HEK293 (cell line): ENCODE measurements around the gene TRAK1.

Source experiments
- MYNN ChIP-seq: fragments of 450-650 bp; formaldehyde crosslinking; IDR thresholded peaks from 2 replicates; pipeline ENCODE4 v1.5.1; 2016; ENCODE audit warnings: missing biosample characterization, missing genetic modification characterization, borderline replicate concordance
- ZNF10 ChIP-seq: fragments of 450-650 bp; formaldehyde crosslinking; IDR thresholded peaks from 2 replicates; pipeline ENCODE4 v1.5.1; 2017; ENCODE audit warnings: missing biosample characterization, missing genetic modification characterization
- ZNF48 ChIP-seq: fragments of 450-650 bp; formaldehyde crosslinking; IDR thresholded peaks from 2 replicates; pipeline ENCODE4 v1.5.1; 2016; ENCODE audit warnings: missing biosample characterization, missing genetic modification characterization
- ZNF571 ChIP-seq: fragments of 450-650 bp; formaldehyde crosslinking; IDR thresholded peaks from 2 replicates; pipeline ENCODE4 v1.5.0; 2017; ENCODE audit warnings: missing biosample characterization, missing genetic modification characterization

DNA sequence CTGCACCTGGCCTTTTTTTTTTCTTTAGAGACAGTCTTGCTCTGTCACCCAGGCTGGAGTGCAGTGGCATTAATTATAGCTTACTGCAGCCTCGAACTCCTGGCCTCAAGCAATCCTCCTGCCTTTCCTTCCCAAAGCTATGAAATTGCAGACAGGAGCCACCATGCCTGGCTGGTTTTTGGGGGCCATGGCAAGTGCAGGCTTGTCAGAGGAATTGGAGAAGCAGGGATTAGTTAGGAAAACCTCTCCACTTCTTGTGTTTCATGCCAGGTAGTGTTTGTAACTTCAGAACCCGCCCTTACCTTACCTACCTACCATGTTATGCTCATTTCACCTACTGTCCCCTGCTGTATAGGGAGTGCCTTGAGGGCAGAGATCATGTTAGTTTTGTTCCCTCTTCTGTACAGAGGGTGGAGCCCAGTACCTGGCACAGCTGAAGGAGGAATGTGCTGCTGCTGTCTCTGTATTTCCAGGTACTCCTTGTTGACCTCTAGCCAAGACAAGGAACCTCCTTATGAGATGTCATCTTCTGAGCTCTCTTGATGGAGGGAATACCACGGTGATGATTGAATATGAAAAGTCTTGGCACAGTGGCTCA, 43.8 kb downstream of the TRAK1 start:
- no peak for TF ChIP-seq ZNF571 (tag by site-specific recombination)
- no peak for TF ChIP-seq ZNF48
- no peak for TF ChIP-seq MYNN (tag by site-specific recombination)
- no peak for TF ChIP-seq ZNF10 (tag by site-specific recombination)
